SK-N-MC (cell line): ENCODE measurements around the gene AADACL4.

Experiments
- EZH2 ChIP-seq: fragments of 200-600 bp; sonication (generic); IDR thresholded peaks from one replicate; pipeline ENCODE4 v1.6.1; 2017; ENCODE audit warnings: antibody characterized with exemption
- FOXP2 ChIP-seq: optimal IDR thresholded peaks from 2 replicates; pipeline ENCODE3; 2011; ENCODE audit warnings: mild to moderate bottlenecking, moderate library complexity; ENCODE audit not compliant: insufficient read depth; ENCODE audit errors: extremely low read length, control extremely low read depth
- POLR2AphosphoS5 ChIP-seq: IDR thresholded peaks from 2 replicates; pipeline ENCODE4 v1.6.1; 2012; ENCODE audit warnings: mild to moderate bottlenecking, low read depth, low read length, borderline replicate concordance

GRCh38 chr1:12640237-12640957 is 3.5 kb upstream of the AADACL4 start:
- TF ChIP-seq EZH2 = no peak
- TF ChIP-seq POLR2AphosphoS5 = no peak
- no peak for TF ChIP-seq FOXP2
